ENCODE data around the gene CYTH3.

DNA sequence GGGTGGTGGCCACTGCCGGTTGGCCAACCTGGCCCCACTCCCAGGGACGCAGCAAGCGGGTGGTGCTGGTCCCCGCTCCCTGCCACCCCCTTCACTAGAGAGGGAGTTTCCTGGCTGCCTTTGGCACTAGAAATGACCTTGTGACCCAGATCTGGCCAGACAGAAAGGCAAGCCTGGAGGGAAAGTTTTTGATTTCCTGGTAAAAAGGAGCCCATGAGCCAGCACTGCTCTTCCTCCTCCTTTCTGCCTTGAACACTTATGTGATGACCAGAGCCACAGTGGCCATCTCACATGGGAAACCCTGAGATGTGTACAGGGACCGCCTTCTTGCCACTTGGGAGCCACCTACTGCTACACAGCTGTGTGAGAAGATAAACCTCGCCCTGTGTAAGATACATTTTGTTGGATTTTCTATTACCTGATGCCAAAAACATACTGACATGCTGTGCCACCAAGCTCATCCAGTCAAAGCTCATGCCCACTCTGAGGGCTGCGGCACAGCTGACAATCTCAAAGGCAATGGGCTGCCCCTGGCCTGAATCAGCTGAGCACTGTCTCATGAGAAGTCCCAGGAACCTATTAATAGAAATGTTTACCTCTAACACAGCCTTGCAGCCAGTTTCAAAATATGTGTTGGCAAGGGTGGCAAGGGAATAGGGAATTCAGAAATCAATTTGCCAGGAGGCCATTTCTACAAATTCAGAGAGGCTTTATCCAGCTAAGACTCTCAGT is 94.0 kb downstream of the CYTH3 start:
- TF ChIP-seq, protein P1, sequence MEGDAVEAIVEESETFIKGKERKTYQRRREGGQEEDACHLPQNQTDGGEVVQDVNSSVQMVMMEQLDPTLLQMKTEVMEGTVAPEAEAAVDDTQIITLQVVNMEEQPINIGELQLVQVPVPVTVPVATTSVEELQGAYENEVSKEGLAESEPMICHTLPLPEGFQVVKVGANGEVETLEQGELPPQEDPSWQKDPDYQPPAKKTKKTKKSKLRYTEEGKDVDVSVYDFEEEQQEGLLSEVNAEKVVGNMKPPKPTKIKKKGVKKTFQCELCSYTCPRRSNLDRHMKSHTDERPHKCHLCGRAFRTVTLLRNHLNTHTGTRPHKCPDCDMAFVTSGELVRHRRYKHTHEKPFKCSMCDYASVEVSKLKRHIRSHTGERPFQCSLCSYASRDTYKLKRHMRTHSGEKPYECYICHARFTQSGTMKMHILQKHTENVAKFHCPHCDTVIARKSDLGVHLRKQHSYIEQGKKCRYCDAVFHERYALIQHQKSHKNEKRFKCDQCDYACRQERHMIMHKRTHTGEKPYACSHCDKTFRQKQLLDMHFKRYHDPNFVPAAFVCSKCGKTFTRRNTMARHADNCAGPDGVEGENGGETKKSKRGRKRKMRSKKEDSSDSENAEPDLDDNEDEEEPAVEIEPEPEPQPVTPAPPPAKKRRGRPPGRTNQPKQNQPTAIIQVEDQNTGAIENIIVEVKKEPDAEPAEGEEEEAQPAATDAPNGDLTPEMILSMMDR (IDR thresholded peaks at IDR 0.05): no peak
- TF ChIP-seq ZFX (IDR thresholded peaks at IDR 0.05; ENCODE audit: borderline replicate concordance): no peak

Data from 22Rv1 (cell line).